Measurements from ENCODE around the gene RIMS1. TPM values are rescaled to one million over a fixed set of nuclear protein-coding genes. Genes with fewer than 3 reads are reported as not detected.

RIMS1 gene
- total and polyA plus RNA-seq, 9 of the 15 experiments (the other 6 are each of a cell fraction or from before 2014, with no cell fraction given): not detected

DNA sequence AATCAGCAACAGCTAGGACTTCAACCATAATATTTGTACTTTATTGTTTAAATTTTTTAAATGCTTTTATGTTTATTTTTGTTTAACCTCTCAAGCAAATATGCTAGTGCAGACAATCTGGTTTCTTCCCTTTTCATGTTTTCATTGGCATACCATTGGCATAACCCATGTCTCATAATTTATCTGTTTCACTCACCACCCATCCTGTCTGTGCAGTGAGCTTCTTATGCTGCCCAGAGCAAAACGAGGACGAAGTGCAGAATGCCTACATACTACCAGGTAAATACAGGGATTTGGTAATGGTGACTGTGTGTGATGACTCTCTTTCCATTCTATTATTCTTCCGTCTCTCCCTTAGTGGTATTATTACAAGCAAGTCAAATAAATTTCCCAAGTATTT lies 374.1 kb downstream of the RIMS1 start (continued):
- TF ChIP-seq, protein P1, sequence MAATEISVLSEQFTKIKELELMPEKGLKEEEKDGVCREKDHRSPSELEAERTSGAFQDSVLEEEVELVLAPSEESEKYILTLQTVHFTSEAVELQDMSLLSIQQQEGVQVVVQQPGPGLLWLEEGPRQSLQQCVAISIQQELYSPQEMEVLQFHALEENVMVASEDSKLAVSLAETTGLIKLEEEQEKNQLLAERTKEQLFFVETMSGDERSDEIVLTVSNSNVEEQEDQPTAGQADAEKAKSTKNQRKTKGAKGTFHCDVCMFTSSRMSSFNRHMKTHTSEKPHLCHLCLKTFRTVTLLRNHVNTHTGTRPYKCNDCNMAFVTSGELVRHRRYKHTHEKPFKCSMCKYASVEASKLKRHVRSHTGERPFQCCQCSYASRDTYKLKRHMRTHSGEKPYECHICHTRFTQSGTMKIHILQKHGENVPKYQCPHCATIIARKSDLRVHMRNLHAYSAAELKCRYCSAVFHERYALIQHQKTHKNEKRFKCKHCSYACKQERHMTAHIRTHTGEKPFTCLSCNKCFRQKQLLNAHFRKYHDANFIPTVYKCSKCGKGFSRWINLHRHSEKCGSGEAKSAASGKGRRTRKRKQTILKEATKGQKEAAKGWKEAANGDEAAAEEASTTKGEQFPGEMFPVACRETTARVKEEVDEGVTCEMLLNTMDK (IDR thresholded peaks at IDR 0.05; ENCODE audit: borderline replicate concordance, insufficient read depth, low read depth, low read length, poor library complexity, severe bottlenecking): no peak
- TF ChIP-seq ZNF408 (CRISPR knock-in tag; IDR thresholded peaks at IDR 0.05; ENCODE audit: low read depth): no peak
- TF ChIP-seq, protein P2, sequence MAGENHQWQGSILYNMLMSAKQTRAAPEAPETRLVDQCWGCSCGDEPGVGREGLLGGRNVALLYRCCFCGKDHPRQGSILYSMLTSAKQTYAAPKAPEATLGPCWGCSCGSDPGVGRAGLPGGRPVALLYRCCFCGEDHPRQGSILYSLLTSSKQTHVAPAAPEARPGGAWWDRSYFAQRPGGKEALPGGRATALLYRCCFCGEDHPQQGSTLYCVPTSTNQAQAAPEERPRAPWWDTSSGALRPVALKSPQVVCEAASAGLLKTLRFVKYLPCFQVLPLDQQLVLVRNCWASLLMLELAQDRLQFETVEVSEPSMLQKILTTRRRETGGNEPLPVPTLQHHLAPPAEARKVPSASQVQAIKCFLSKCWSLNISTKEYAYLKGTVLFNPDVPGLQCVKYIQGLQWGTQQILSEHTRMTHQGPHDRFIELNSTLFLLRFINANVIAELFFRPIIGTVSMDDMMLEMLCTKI (IDR thresholded peaks at IDR 0.05; ENCODE audit: partially characterized antibody): no peak
- no peak for TF ChIP-seq SMAD4 (CRISPR knock-in tag; conservative IDR thresholded peaks at IDR 0.05)
- no peak for TF ChIP-seq NONO (IDR thresholded peaks at IDR 0.05; ENCODE audit: low read depth in 2 of 2, low read length in 1 of 2)
- no peak for TF ChIP-seq BMI1 (IDR thresholded peaks at IDR 0.05; ENCODE audit: low read length)
- TF ChIP-seq, protein P3, sequence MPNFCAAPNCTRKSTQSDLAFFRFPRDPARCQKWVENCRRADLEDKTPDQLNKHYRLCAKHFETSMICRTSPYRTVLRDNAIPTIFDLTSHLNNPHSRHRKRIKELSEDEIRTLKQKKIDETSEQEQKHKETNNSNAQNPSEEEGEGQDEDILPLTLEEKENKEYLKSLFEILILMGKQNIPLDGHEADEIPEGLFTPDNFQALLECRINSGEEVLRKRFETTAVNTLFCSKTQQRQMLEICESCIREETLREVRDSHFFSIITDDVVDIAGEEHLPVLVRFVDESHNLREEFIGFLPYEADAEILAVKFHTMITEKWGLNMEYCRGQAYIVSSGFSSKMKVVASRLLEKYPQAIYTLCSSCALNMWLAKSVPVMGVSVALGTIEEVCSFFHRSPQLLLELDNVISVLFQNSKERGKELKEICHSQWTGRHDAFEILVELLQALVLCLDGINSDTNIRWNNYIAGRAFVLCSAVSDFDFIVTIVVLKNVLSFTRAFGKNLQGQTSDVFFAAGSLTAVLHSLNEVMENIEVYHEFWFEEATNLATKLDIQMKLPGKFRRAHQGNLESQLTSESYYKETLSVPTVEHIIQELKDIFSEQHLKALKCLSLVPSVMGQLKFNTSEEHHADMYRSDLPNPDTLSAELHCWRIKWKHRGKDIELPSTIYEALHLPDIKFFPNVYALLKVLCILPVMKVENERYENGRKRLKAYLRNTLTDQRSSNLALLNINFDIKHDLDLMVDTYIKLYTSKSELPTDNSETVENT (CRISPR knock-in tag; IDR thresholded peaks at IDR 0.05): no peak
- TF ChIP-seq, protein P4, sequence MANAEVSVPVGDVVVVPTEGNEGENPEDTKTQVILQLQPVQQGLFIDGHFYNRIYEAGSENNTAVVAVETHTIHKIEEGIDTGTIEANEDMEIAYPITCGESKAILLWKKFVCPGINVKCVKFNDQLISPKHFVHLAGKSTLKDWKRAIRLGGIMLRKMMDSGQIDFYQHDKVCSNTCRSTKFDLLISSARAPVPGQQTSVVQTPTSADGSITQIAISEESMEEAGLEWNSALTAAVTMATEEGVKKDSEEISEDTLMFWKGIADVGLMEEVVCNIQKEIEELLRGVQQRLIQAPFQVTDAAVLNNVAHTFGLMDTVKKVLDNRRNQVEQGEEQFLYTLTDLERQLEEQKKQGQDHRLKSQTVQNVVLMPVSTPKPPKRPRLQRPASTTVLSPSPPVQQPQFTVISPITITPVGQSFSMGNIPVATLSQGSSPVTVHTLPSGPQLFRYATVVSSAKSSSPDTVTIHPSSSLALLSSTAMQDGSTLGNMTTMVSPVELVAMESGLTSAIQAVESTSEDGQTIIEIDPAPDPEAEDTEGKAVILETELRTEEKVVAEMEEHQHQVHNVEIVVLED (CRISPR knock-in tag; IDR thresholded peaks at IDR 0.05): no peak
- TF ChIP-seq, protein P5, sequence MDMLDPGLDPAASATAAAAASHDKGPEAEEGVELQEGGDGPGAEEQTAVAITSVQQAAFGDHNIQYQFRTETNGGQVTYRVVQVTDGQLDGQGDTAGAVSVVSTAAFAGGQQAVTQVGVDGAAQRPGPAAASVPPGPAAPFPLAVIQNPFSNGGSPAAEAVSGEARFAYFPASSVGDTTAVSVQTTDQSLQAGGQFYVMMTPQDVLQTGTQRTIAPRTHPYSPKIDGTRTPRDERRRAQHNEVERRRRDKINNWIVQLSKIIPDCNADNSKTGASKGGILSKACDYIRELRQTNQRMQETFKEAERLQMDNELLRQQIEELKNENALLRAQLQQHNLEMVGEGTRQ (CRISPR knock-in tag; IDR thresholded peaks at IDR 0.05): no peak
- no peak for TF ChIP-seq ZNF589 (CRISPR knock-in tag; IDR thresholded peaks at IDR 0.05; ENCODE audit: low read depth)
- TF ChIP-seq, protein P6, sequence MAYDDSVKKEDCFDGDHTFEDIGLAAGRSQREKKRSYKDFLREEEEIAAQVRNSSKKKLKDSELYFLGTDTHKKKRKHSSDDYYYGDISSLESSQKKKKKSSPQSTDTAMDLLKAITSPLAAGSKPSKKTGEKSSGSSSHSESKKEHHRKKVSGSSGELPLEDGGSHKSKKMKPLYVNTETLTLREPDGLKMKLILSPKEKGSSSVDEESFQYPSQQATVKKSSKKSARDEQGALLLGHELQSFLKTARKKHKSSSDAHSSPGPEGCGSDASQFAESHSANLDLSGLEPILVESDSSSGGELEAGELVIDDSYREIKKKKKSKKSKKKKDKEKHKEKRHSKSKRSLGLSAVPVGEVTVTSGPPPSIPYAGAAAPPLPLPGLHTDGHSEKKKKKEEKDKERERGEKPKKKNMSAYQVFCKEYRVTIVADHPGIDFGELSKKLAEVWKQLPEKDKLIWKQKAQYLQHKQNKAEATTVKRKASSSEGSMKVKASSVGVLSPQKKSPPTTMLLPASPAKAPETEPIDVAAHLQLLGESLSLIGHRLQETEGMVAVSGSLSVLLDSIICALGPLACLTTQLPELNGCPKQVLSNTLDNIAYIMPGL (CRISPR knock-in tag; IDR thresholded peaks at IDR 0.05): no peak
- TF ChIP-seq MEF2A (IDR thresholded peaks at IDR 0.05; ENCODE audit: control insufficient read depth, low read depth, low read length): no peak
- TF ChIP-seq, protein P7, sequence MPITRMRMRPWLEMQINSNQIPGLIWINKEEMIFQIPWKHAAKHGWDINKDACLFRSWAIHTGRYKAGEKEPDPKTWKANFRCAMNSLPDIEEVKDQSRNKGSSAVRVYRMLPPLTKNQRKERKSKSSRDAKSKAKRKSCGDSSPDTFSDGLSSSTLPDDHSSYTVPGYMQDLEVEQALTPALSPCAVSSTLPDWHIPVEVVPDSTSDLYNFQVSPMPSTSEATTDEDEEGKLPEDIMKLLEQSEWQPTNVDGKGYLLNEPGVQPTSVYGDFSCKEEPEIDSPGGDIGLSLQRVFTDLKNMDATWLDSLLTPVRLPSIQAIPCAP (CRISPR knock-in tag; IDR thresholded peaks at IDR 0.05; ENCODE audit: borderline replicate concordance): no peak
- TF ChIP-seq, protein P8, sequence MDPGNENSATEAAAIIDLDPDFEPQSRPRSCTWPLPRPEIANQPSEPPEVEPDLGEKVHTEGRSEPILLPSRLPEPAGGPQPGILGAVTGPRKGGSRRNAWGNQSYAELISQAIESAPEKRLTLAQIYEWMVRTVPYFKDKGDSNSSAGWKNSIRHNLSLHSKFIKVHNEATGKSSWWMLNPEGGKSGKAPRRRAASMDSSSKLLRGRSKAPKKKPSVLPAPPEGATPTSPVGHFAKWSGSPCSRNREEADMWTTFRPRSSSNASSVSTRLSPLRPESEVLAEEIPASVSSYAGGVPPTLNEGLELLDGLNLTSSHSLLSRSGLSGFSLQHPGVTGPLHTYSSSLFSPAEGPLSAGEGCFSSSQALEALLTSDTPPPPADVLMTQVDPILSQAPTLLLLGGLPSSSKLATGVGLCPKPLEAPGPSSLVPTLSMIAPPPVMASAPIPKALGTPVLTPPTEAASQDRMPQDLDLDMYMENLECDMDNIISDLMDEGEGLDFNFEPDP (CRISPR knock-in tag; IDR thresholded peaks at IDR 0.05): no peak
